SK-N-SH treated with all-trans-retinoic acid at 6 μM for 48 hours (cell line): ENCODE results near the gene BARX2.

Source experiments
- ATAC-seq: fragments of 200-7000 bp; cut with Tn5 transposase; 3 replicates; pipeline ENCODE4 v1.9.1; 2020; ENCODE audit warnings: mild to moderate bottlenecking, moderate library complexity
- BACH2 ChIP-seq: fragments of 250-450 bp; sonication (Bioruptor Pico); IDR thresholded peaks from 2 replicates; pipeline ENCODE4 v1.9.0; 2021; ENCODE audit warnings: mild to moderate bottlenecking, borderline replicate concordance
- CSDC2 ChIP-seq: fragments of 250-450 bp; sonication (Bioruptor Pico); IDR thresholded peaks from 2 replicates; pipeline ENCODE4 v1.5.0; 2020; ENCODE audit warnings: mild to moderate bottlenecking, moderate library complexity
- ESRRG ChIP-seq: fragments of 250-450 bp; sonication (Bioruptor Pico); IDR thresholded peaks from 2 replicates; pipeline ENCODE4 v1.6.1; 2021; ENCODE audit warnings: mild to moderate bottlenecking
- GLIS3 ChIP-seq: fragments of 250-450 bp; sonication (Bioruptor Pico); IDR thresholded peaks from 2 replicates; pipeline ENCODE4 v1.5.0; 2020; ENCODE audit warnings: mild to moderate bottlenecking, moderate library complexity
- ISL1 ChIP-seq: fragments of 250-450 bp; sonication (Bioruptor Pico); IDR thresholded peaks from 2 replicates; pipeline ENCODE4 v2.1.2; 2022; ENCODE audit warnings: mild to moderate bottlenecking, moderate library complexity
- OSR1 ChIP-seq: fragments of 250-450 bp; sonication (Bioruptor Pico); IDR thresholded peaks from 2 replicates; pipeline ENCODE4 v1.8.0; 2022; ENCODE audit warnings: moderate library complexity, mild to moderate bottlenecking, inconsistent platforms
- PPARA ChIP-seq: fragments of 250-450 bp; sonication (Bioruptor Pico); IDR thresholded peaks from 2 replicates; pipeline ENCODE4 v1.5.0; 2020; ENCODE audit warnings: mild to moderate bottlenecking, borderline replicate concordance
- RARB ChIP-seq: fragments of 250-450 bp; sonication (Bioruptor Pico); IDR thresholded peaks from 2 replicates; pipeline ENCODE4 v1.8.0; 2021; ENCODE audit warnings: mild to moderate bottlenecking, moderate library complexity
- SNAI2 ChIP-seq: fragments of 250-450 bp; sonication (Bioruptor Pico); IDR thresholded peaks from 2 replicates; pipeline ENCODE4 v1.5.0; 2020; ENCODE audit warnings: mild to moderate bottlenecking, moderate library complexity
- TOX ChIP-seq: fragments of 250-450 bp; sonication (Bioruptor Pico); IDR thresholded peaks from 2 replicates; pipeline ENCODE4 v1.8.0; 2021; ENCODE audit warnings: mild to moderate bottlenecking, moderate library complexity, borderline replicate concordance
- ZC3H10 ChIP-seq: fragments of 250-450 bp; sonication (Bioruptor Pico); IDR thresholded peaks from 2 replicates; pipeline ENCODE4 v1.5.1; 2021; ENCODE audit warnings: mild to moderate bottlenecking, moderate library complexity
- ZFP3 ChIP-seq: fragments of 250-450 bp; sonication (Bioruptor Pico); IDR thresholded peaks from 2 replicates; pipeline ENCODE4 v1.5.0; 2020; ENCODE audit warnings: mild to moderate bottlenecking, moderate library complexity
- ZFP30 ChIP-seq: fragments of 450-650 bp; formaldehyde crosslinking; IDR thresholded peaks from 2 replicates; pipeline ENCODE4 v1.5.0; 2022; ENCODE audit warnings: mild to moderate bottlenecking, moderate library complexity
- ZNF70 ChIP-seq: fragments of 450-650 bp; formaldehyde crosslinking; IDR thresholded peaks from 2 replicates; pipeline ENCODE4 v1.5.0; 2020; ENCODE audit warnings: mild to moderate bottlenecking, moderate library complexity
- ZNF8 ChIP-seq: fragments of 450-650 bp; formaldehyde crosslinking; IDR thresholded peaks from 2 replicates; pipeline ENCODE4 v1.5.0; 2020; ENCODE audit warnings: mild to moderate bottlenecking, moderate library complexity
- TF ChIP-seq, protein P1 (sequence below): fragments of 250-450 bp; sonication (Bioruptor Pico); IDR thresholded peaks from 2 replicates; pipeline ENCODE4 v1.8.0; 2020; ENCODE audit warnings: mild to moderate bottlenecking, moderate library complexity, borderline replicate concordance
- TF ChIP-seq, protein P2 (sequence below): fragments of 250-450 bp; sonication (Bioruptor Pico); IDR thresholded peaks from 2 replicates; pipeline ENCODE4 v1.5.0; 2020; ENCODE audit warnings: mild to moderate bottlenecking, moderate library complexity
- TF ChIP-seq, protein P3 (sequence below): fragments of 250-450 bp; sonication (Bioruptor Pico); IDR thresholded peaks from 2 replicates; pipeline ENCODE4 v1.5.1; 2021; ENCODE audit warnings: mild to moderate bottlenecking, moderate library complexity
- TF ChIP-seq, protein P4 (sequence below): fragments of 250-450 bp; sonication (Bioruptor Pico); IDR thresholded peaks from 2 replicates; pipeline ENCODE4 v1.8.0; 2021; ENCODE audit warnings: low read depth, mild to moderate bottlenecking, moderate library complexity, borderline replicate concordance
- TF ChIP-seq, protein P5 (sequence below): fragments of 250-450 bp; sonication (Bioruptor Pico); IDR thresholded peaks from 2 replicates; pipeline ENCODE4 v1.5.1; 2020; ENCODE audit warnings: low read depth, mild to moderate bottlenecking, moderate library complexity

Gene BARX2

DNA sequence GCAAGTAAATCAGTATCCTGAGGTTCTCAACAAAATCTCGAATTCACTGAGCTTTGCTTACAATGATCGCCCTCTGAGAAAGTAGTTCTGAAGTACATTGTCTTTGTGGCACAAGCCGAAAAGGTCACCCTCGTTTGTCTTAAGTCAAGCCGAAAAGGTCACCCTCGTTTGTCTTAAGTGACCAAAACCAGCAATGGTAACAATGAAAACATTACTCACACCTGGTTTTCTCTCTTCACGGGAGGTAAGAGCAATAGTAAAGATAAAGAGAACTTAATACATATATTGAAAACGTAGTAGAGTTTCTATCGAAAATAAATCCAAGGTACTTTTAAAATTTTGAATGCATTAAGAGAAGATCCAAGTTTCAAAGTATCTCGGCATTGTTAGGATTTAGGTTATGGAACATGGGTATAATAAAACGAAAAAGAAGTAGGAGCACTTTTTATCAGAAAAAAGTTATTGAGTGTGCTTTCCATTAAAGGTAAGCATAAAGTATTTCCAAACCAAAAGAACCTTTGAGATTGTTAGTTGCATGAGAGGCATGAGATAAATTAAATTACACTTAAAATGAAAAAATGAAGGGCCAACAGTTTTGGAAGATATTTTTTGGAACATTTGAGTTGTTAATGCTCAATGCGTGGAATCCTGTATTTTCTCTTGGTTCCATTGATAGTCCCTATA, 1.2 kb downstream of the BARX2 start:
- TF ChIP-seq ISL1 (CRISPR knock-in tag), result no peak
- no peak for ATAC-seq

DNA sequence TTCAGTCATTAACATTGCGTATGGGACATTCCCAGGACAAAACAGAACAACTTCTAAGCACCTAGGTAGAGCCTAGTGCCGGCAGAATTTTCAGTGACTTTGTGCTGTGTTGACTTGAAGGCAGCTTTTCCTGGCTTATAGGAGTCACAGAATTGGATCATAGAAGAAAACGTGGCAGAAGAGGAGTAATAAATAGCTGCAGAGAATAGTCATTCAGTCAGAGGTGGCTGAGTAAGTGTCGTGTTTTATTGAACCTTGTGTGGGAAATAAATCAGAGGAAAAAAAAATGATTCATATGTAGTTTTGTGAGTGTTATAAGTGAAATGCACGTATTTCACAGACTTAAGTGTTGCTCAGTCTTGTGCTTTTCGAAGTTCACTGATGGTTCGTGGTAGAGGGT, 2.1 kb downstream of the BARX2 start:
- TF ChIP-seq ZC3H10 (CRISPR knock-in tag), result no peak
- TF ChIP-seq OSR1 (CRISPR knock-in tag), result no peak
- TF ChIP-seq RARB (CRISPR knock-in tag), result no peak
- no peak for TF ChIP-seq ZFP30 (CRISPR knock-in tag)
- TF ChIP-seq ESRRG (CRISPR knock-in tag), result no peak
- TF ChIP-seq, protein P1, sequence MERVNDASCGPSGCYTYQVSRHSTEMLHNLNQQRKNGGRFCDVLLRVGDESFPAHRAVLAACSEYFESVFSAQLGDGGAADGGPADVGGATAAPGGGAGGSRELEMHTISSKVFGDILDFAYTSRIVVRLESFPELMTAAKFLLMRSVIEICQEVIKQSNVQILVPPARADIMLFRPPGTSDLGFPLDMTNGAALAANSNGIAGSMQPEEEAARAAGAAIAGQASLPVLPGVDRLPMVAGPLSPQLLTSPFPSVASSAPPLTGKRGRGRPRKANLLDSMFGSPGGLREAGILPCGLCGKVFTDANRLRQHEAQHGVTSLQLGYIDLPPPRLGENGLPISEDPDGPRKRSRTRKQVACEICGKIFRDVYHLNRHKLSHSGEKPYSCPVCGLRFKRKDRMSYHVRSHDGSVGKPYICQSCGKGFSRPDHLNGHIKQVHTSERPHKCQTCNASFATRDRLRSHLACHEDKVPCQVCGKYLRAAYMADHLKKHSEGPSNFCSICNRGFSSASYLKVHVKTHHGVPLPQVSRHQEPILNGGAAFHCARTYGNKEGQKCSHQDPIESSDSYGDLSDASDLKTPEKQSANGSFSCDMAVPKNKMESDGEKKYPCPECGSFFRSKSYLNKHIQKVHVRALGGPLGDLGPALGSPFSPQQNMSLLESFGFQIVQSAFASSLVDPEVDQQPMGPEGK, result no peak
- TF ChIP-seq, protein P2, sequence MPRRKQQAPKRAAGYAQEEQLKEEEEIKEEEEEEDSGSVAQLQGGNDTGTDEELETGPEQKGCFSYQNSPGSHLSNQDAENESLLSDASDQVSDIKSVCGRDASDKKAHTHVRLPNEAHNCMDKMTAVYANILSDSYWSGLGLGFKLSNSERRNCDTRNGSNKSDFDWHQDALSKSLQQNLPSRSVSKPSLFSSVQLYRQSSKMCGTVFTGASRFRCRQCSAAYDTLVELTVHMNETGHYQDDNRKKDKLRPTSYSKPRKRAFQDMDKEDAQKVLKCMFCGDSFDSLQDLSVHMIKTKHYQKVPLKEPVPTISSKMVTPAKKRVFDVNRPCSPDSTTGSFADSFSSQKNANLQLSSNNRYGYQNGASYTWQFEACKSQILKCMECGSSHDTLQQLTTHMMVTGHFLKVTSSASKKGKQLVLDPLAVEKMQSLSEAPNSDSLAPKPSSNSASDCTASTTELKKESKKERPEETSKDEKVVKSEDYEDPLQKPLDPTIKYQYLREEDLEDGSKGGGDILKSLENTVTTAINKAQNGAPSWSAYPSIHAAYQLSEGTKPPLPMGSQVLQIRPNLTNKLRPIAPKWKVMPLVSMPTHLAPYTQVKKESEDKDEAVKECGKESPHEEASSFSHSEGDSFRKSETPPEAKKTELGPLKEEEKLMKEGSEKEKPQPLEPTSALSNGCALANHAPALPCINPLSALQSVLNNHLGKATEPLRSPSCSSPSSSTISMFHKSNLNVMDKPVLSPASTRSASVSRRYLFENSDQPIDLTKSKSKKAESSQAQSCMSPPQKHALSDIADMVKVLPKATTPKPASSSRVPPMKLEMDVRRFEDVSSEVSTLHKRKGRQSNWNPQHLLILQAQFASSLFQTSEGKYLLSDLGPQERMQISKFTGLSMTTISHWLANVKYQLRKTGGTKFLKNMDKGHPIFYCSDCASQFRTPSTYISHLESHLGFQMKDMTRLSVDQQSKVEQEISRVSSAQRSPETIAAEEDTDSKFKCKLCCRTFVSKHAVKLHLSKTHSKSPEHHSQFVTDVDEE, result no peak
- TF ChIP-seq, protein P3, sequence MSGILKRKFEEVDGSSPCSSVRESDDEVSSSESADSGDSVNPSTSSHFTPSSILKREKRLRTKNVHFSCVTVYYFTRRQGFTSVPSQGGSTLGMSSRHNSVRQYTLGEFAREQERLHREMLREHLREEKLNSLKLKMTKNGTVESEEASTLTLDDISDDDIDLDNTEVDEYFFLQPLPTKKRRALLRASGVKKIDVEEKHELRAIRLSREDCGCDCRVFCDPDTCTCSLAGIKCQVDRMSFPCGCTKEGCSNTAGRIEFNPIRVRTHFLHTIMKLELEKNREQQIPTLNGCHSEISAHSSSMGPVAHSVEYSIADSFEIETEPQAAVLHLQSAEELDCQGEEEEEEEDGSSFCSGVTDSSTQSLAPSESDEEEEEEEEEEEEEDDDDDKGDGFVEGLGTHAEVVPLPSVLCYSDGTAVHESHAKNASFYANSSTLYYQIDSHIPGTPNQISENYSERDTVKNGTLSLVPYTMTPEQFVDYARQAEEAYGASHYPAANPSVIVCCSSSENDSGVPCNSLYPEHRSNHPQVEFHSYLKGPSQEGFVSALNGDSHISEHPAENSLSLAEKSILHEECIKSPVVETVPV (CRISPR knock-in tag), result no peak
- no peak for TF ChIP-seq ZNF70 (CRISPR knock-in tag)
- TF ChIP-seq, protein P4, sequence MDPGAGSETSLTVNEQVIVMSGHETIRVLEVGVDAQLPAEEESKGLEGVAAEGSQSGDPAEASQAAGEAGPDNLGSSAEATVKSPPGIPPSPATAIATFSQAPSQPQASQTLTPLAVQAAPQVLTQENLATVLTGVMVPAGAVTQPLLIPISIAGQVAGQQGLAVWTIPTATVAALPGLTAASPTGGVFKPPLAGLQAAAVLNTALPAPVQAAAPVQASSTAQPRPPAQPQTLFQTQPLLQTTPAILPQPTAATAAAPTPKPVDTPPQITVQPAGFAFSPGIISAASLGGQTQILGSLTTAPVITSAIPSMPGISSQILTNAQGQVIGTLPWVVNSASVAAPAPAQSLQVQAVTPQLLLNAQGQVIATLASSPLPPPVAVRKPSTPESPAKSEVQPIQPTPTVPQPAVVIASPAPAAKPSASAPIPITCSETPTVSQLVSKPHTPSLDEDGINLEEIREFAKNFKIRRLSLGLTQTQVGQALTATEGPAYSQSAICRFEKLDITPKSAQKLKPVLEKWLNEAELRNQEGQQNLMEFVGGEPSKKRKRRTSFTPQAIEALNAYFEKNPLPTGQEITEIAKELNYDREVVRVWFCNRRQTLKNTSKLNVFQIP, result no peak
- no peak for TF ChIP-seq PPARA
- no peak for TF ChIP-seq TOX (CRISPR knock-in tag)
- no peak for TF ChIP-seq ISL1 (CRISPR knock-in tag)
- TF ChIP-seq ZFP3 (CRISPR knock-in tag), result no peak
- TF ChIP-seq BACH2 (CRISPR knock-in tag), result no peak
- TF ChIP-seq GLIS3 (CRISPR knock-in tag), result no peak
- TF ChIP-seq, protein P5, sequence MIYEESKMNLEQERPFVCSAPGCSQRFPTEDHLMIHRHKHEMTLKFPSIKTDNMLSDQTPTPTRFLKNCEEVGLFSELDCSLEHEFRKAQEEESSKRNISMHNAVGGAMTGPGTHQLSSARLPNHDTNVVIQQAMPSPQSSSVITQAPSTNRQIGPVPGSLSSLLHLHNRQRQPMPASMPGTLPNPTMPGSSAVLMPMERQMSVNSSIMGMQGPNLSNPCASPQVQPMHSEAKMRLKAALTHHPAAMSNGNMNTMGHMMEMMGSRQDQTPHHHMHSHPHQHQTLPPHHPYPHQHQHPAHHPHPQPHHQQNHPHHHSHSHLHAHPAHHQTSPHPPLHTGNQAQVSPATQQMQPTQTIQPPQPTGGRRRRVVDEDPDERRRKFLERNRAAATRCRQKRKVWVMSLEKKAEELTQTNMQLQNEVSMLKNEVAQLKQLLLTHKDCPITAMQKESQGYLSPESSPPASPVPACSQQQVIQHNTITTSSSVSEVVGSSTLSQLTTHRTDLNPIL, result no peak
- ATAC-seq, result no peak

DNA sequence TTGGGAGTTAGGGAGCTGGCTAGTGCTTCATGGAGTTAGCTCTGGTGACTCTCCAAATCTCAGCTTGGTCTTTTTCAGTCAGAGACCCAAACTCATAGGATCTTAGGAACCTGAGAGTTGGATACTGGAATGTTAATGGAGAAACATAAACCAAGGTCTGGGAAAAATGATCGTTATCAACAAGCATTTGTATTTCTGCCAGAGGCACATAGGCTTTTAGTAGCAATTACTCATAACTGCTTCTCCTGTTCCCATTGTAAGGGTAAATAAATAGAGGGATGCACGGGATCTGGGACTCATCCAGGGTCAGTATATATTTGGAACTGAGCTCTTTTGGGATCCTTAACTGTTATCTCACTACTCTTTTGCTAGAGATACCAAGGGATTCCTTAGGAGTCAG, 4.8 kb downstream of the BARX2 start:
- TF ChIP-seq, protein P3 (CRISPR knock-in tag), result no peak
- TF ChIP-seq ZFP3 (CRISPR knock-in tag), result no peak

DNA sequence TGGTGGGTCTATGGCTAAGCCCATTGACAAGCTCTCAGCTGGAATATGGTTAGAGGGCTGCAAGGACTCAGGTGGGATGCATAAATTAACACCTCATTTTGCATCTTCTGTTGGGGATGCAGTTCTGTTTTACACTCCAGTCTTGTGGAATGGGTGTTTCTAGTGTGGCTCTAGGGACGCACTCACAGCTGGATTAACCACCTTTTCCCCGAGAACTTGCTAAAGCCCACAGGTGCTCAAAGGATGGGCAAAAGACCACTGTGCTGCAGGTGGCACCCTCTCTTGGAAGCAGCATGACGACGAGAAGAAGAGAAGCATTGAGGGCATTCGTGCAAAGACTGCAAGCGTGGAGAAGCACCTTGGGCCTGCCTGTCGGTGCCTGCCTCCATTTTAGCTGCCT, 6.9 kb downstream of the BARX2 start:
- no peak for ATAC-seq
- TF ChIP-seq SNAI2 (CRISPR knock-in tag), result no peak
- TF ChIP-seq BACH2 (CRISPR knock-in tag), result no peak
- TF ChIP-seq, protein P2, result no peak
- TF ChIP-seq, protein P3 (CRISPR knock-in tag), result no peak
- no peak for TF ChIP-seq ZNF8
- TF ChIP-seq TOX (CRISPR knock-in tag), result no peak
- TF ChIP-seq ZC3H10 (CRISPR knock-in tag), result no peak
- TF ChIP-seq ISL1 (CRISPR knock-in tag), result no peak
- TF ChIP-seq CSDC2, result no peak

More for the DNA sequence above, 4.8 kb downstream of the BARX2 start:
- no peak for ATAC-seq
